Measurements from ENCODE around the gene C16orf54. TPM values are rescaled to one million over a fixed set of nuclear protein-coding genes. Genes with fewer than 3 reads are reported as not detected.
"Not testable (repeated sequence)": the region's sequence is repeated elsewhere in the genome, so short reads cannot be mapped to it uniquely, and the experiment has no call there.

The C16orf54 gene
- total and polyA plus RNA-seq, 2 experiments from 2014 or later, result 3.2 TPM; not detected in 1

GRCh38 chr16:29765167-29766032 lies 19.6 kb upstream of the C16orf54 start (continued):
- TF ChIP-seq JUNB (IDR thresholded peaks at IDR 0.05; ENCODE audit: unreplicated experiment) (no peak), ZNF331 (CRISPR knock-in tag; IDR thresholded peaks at IDR 0.05; ENCODE audit: low read depth) (no peak), POLR2AphosphoS5 (IDR thresholded peaks at IDR 0.05; ENCODE audit: low read depth) (no peak), EZH2 (IDR thresholded peaks at IDR 0.05; ENCODE audit: low read depth, unreplicated experiment) (no peak)
- TF ChIP-seq, protein P1, sequence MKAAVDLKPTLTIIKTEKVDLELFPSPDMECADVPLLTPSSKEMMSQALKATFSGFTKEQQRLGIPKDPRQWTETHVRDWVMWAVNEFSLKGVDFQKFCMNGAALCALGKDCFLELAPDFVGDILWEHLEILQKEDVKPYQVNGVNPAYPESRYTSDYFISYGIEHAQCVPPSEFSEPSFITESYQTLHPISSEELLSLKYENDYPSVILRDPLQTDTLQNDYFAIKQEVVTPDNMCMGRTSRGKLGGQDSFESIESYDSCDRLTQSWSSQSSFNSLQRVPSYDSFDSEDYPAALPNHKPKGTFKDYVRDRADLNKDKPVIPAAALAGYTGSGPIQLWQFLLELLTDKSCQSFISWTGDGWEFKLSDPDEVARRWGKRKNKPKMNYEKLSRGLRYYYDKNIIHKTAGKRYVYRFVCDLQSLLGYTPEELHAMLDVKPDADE (IDR thresholded peaks at IDR 0.05), result no peak

DNA sequence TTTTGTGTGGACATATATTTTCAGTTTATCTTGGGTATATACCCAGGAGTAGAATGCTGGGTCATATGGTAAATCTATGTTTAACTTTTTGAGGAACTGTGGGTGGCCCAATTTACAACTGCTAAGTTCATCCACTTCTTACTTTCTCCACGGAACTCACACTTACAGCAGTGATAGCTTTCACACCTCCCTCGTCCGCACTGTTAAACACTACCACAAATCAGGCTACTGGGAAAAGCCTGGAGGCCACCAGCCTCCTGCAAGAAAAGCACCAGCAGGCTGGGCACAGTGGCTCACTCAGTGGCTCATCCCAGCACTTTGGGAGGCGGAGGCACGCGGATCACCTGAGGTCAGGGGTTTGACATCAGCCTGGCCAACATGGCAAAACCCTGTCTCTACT lies 17.5 kb upstream of the C16orf54 start:
- Histone ChIP-seq H4K20me1 (replicated peaks; ENCODE audit: insufficient read depth) (no peaks in the 10 kb centered on the region), H3K36me3 (ENCODE audit: insufficient read depth) (no peaks in the 10 kb centered on the region), H3K4me3 (no peak overlapping the region), H2AFZ (no peak overlapping the region), H3K4me2 (no peak overlapping the region), H3K9me2 (ENCODE audit: insufficient read depth) (no peaks in the 10 kb centered on the region), H3K27me3 (ENCODE audit: insufficient read depth) (no peaks in the 10 kb centered on the region), H3K27ac (ENCODE audit: low read depth) (no peak overlapping the region), H3K4me1 (ENCODE audit: insufficient read depth) (no peaks in the 10 kb centered on the region), H3K79me2 (replicated peaks; ENCODE audit: insufficient read depth) (no peaks in the 10 kb centered on the region), H3F3A (replicated peaks; ENCODE audit: low read depth) (no peaks in the 10 kb centered on the region)
- no peak for ATAC-seq
- Mint-ChIP-seq H3K4me3 (no peak overlapping the region), H3K4me1 (peaks cover 5% of the 10 kb centered on the region; the same call in 2 of the 3 replicates), H3K27me3 (ENCODE audit: insufficient read depth, low read depth, poor library complexity) (peaks cover 2% of the 10 kb centered on the region), H3K36me3 (ENCODE audit: low read depth) (no peaks in the 10 kb centered on the region), H3K27ac (no peak overlapping the region), H3K9me3 (no peaks in the 10 kb centered on the region)
- no peak for TF ChIP-seq POLR2AphosphoS5 (IDR thresholded peaks at IDR 0.05; ENCODE audit: low read depth)
- DNase-seq (ENCODE audit: low spot score), result no peak

GRCh38 chr16:29761882-29762281 lies 16.1 kb upstream of the C16orf54 start:
- ATAC-seq, result no peak; the same call in 2 of the 3 replicates
- H3F3A ChIP-seq (replicated peaks; ENCODE audit: low read depth), result no peaks in the 10 kb centered on the region
- H3K36me3 Mint-ChIP-seq (ENCODE audit: low read depth), result no peaks in the 10 kb centered on the region
- no peaks in the 10 kb centered on the region for H3K4me1 ChIP-seq (ENCODE audit: insufficient read depth)
- TF ChIP-seq CREB1 (CRISPR knock-in tag; IDR thresholded peaks at IDR 0.05; ENCODE audit: low read depth) (no peak), STAT1 (IDR thresholded peaks at IDR 0.05; ENCODE audit: unreplicated experiment) (no peak), EZH2phosphoT487 (IDR thresholded peaks at IDR 0.05; ENCODE audit: unreplicated experiment) (no peak)
- TF ChIP-seq, protein P2, sequence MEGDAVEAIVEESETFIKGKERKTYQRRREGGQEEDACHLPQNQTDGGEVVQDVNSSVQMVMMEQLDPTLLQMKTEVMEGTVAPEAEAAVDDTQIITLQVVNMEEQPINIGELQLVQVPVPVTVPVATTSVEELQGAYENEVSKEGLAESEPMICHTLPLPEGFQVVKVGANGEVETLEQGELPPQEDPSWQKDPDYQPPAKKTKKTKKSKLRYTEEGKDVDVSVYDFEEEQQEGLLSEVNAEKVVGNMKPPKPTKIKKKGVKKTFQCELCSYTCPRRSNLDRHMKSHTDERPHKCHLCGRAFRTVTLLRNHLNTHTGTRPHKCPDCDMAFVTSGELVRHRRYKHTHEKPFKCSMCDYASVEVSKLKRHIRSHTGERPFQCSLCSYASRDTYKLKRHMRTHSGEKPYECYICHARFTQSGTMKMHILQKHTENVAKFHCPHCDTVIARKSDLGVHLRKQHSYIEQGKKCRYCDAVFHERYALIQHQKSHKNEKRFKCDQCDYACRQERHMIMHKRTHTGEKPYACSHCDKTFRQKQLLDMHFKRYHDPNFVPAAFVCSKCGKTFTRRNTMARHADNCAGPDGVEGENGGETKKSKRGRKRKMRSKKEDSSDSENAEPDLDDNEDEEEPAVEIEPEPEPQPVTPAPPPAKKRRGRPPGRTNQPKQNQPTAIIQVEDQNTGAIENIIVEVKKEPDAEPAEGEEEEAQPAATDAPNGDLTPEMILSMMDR (conservative IDR thresholded peaks at IDR 0.05; ENCODE audit: low read depth in 2 of 2), result no peak
- H3K4me1 Mint-ChIP-seq, result peaks cover 10% of the 10 kb centered on the region
- H3K36me3 ChIP-seq (ENCODE audit: insufficient read depth), result no peaks in the 10 kb centered on the region
- H3K27me3 ChIP-seq (ENCODE audit: insufficient read depth), result no peaks in the 10 kb centered on the region
- no peaks in the 10 kb centered on the region for H4K20me1 ChIP-seq (replicated peaks; ENCODE audit: insufficient read depth)
- DNase-seq (ENCODE audit: low spot score), result no peak
- no peaks in the 10 kb centered on the region for H3K9me3 Mint-ChIP-seq
- H2AFZ ChIP-seq, result no peak overlapping the region
- H3K4me2 ChIP-seq, result no peak overlapping the region
- H3K27ac Mint-ChIP-seq, result no peak overlapping the region
- peaks cover 5% of the 10 kb centered on the region for H3K27me3 Mint-ChIP-seq (ENCODE audit: insufficient read depth, low read depth, poor library complexity)
- H3K4me3 Mint-ChIP-seq, result no peak overlapping the region
- no peak overlapping the region for H3K27ac ChIP-seq (ENCODE audit: low read depth)
- H3K4me3 ChIP-seq, result no peak overlapping the region
- H3K9me2 ChIP-seq (ENCODE audit: insufficient read depth), result no peaks in the 10 kb centered on the region
- no peaks in the 10 kb centered on the region for H3K79me2 ChIP-seq (replicated peaks; ENCODE audit: insufficient read depth)

- not testable (repeated sequence) for H3K4me1 Mint-ChIP-seq; H3K27me3 Mint-ChIP-seq (ENCODE audit: insufficient read depth, low read depth, poor library complexity); H3K27me3 ChIP-seq (ENCODE audit: insufficient read depth); H3K9me3 Mint-ChIP-seq; ATAC-seq; DNase-seq (ENCODE audit: low spot score); H3K4me2 ChIP-seq; H3F3A ChIP-seq (replicated peaks; ENCODE audit: low read depth); H3K36me3 ChIP-seq (ENCODE audit: insufficient read depth); H3K4me3 ChIP-seq; H3K9me2 ChIP-seq (ENCODE audit: insufficient read depth); H3K27ac Mint-ChIP-seq; H3K36me3 Mint-ChIP-seq (ENCODE audit: low read depth); H3K79me2 ChIP-seq (replicated peaks; ENCODE audit: insufficient read depth); H3K27ac ChIP-seq (ENCODE audit: low read depth); H3K4me1 ChIP-seq (ENCODE audit: insufficient read depth); H4K20me1 ChIP-seq (replicated peaks; ENCODE audit: insufficient read depth); H3K4me3 Mint-ChIP-seq
- H2AFZ ChIP-seq, result peak overlapping the region; percentile 76; the same call in 1 of the 2 replicates
Measured at GRCh38 chr16:29761280-29761651, 15.5 kb upstream of the C16orf54 start.

Data from GM23338 (cell line).